ENCODE data around the gene CCDC142. TPM values are rescaled to one million over a fixed set of nuclear protein-coding genes. Genes with fewer than 3 reads are reported as not detected.

The CCDC142 gene
- total RNA-seq, 1 experiment from 2014 or later = 14.0 TPM

GRCh38 chr2:74515271-74515980 lies 32.6 kb upstream of the CCDC142 start (continued):
- TF ChIP-seq ZNF532 (CRISPR knock-in tag; IDR thresholded peaks at IDR 0.05; ENCODE audit: borderline replicate concordance) (no peak), NR2C2 (CRISPR knock-in tag; IDR thresholded peaks at IDR 0.05) (peak; percentile 1; the same call in 1 of the 2 replicates), RORB (CRISPR knock-in tag; IDR thresholded peaks at IDR 0.05) (no peak), ATF1 (CRISPR knock-in tag; IDR thresholded peaks at IDR 0.05) (0 out of 2 replicates have a peak, but pooled peaks have one; percentile 21)

GRCh38 chr2:74514368-74515270 lies 31.8 kb upstream of the CCDC142 start, which contains the start of gene TLX2:
Gene TLX2, plus strand, starts transcription at chr2:74514450. Its CDS starts 357 bp downstream, at chr2:74514807.
- Mint-ChIP-seq H3K4me3 (peak within 1 kb of the TSS; percentile 65), H3K36me3 (peaks cover 9% of the 10 kb centered on the region), H3K9me3 (peaks cover 8% of the 10 kb centered on the region), H3K27ac (no peak within 1 kb of the TSS), H3K27me3 (ENCODE audit: low read depth) (peaks cover 99% of the 10 kb centered on the region), H3K4me1 (peaks cover 16% of the 10 kb centered on the region)
- peak; percentile 50 for DNase-seq (ENCODE audit: low spot score)
- peak; percentile 4 for ATAC-seq
- TF ChIP-seq HMGXB4 (CRISPR knock-in tag; IDR thresholded peaks at IDR 0.05) (0 out of 2 replicates have a peak, but pooled peaks have one; percentile 27), MAX (CRISPR knock-in tag; IDR thresholded peaks at IDR 0.05) (no peak; the same call in 1 of the 2 replicates)
- ChIA-PET CTCF (interaction anchor here (0.6 to 2.3 kb wide), 8 partner anchors 8 to 394 kb away, joined by 3 to 8 read pairs (median 4); partner anchors contain the start of genes CCDC142, DQX1, LBX2 and PCGF1), POLR2A (interaction anchor here (1.3 kb wide), 1 partner anchor 73 kb away, joined by 4 read pairs; no protein-coding TSS in a partner anchor)

GRCh38 chr2:74513605-74514367 lies 31.0 kb upstream of the CCDC142 start:
- peak; percentile 39 for DNase-seq (ENCODE audit: low spot score)
- Mint-ChIP-seq H3K9me3 (peaks cover 8% of the 10 kb centered on the region), H3K27me3 (ENCODE audit: low read depth) (peaks cover 99% of the 10 kb centered on the region), H3K4me3 (peak overlapping the region; percentile 65), H3K27ac (no peak overlapping the region), H3K36me3 (peaks cover 9% of the 10 kb centered on the region), H3K4me1 (peaks cover 16% of the 10 kb centered on the region)
- ChIA-PET CTCF (interaction anchor here (0.6 to 2.3 kb wide), 3 partner anchors 10 to 393 kb away, joined by 4 to 8 read pairs (median 6); partner anchors contain the start of genes CCDC142 and TTC31), POLR2A (interaction anchor here (0.9 to 1.3 kb wide), 2 partner anchors 39 to 74 kb away, joined by 3 to 4 read pairs; no protein-coding TSS in a partner anchor)
- peak; percentile 9 for ATAC-seq
- TF ChIP-seq MXD4 (CRISPR knock-in tag; IDR thresholded peaks at IDR 0.05; ENCODE audit: borderline replicate concordance) (no peak), ARID4B (CRISPR knock-in tag; IDR thresholded peaks at IDR 0.05; ENCODE audit: borderline replicate concordance) (no peak), ATF1 (CRISPR knock-in tag; IDR thresholded peaks at IDR 0.05) (no peak), ZNF532 (CRISPR knock-in tag; IDR thresholded peaks at IDR 0.05; ENCODE audit: borderline replicate concordance) (no peak), PREB (CRISPR knock-in tag; IDR thresholded peaks at IDR 0.05; ENCODE audit: borderline replicate concordance) (no peak)
